Spleen (tissue), 7 donors: ENCODE results near the gene EEF1AKMT3.

ENCODE experiments used
- POLR2A ChIP-seq, 3 donors: fragments of 450-650 bp; IDR thresholded peaks; one replicate each; pipeline ENCODE4 v1.5.1; 2017; ENCODE audit warnings: antibody characterized with exemption in 3 of 3, mild to moderate bottlenecking in 1 of 3
- POLR2AphosphoS5 ChIP-seq, 3 donors: sonication (generic); formaldehyde crosslinking; IDR thresholded peaks; one replicate each; pipeline ENCODE4 v1.5.1; 2017; ENCODE audit warnings: antibody characterized with exemption in 3 of 3
- TF ChIP-seq, protein P1 (sequence below), 11 experiments: fragments of 200-600 bp in 7 of 11; fragments of 450-650 bp in 4 of 11; sonication (generic) in 4 of 11; IDR thresholded peaks in 8 of 11; conservative IDR thresholded peaks in 3 of 11; 1 replicate in 7 of 11; 2 replicates in 4 of 11; pipeline versions ENCODE4 v1.4.0 to v1.8.0; 2016 to 2021; ENCODE audit warnings: antibody characterized with exemption in 11 of 11, inconsistent platforms in 4 of 11, mild to moderate bottlenecking in 1 of 11
- donor health status: DM: no; HTN: no; CAD: no; lungs with moderate emphysema.
- donor health status: DM: no; HTN: no; CAD: no.
- donor health status: DM: no; HTN: no; CAD: no.

DNA sequence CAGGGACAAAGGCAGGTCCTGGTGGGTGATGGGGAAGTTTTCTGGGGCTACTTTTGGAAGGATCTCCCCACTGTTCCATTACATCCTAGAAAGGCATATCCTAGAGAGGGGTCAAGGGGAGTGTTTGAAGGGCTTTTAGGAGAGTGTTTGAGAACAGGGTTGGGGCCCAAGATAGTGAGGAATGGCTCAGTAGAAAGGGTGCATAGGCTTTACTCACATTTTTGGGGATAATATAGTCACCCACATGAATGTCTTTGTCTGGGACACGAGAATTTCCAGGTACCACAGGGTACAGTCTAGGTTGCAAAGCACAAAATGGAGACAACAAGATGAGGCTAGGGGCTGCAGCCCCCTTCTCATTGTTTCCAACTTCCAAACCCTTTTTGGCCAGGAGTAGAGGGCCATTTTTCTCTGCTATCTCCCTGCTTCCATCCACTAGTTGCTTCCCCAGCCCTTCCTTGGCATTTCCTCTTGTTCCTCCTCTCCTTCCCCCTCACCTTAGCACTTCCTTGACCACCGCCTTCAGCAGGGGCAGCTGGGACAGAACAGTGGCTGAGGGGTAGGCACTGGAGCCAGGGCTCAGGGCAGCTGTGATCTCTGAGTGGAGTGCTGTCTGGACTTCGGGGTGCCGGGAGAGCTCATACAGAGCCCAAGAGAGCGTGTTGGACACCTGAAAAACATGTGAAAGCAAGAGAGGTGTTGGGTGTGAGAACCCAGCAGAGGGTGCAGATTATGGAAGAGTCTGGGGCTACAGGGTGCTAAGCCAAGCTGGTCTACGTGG is 8.3 kb upstream of the EEF1AKMT3 start:
- TF ChIP-seq, protein P1, sequence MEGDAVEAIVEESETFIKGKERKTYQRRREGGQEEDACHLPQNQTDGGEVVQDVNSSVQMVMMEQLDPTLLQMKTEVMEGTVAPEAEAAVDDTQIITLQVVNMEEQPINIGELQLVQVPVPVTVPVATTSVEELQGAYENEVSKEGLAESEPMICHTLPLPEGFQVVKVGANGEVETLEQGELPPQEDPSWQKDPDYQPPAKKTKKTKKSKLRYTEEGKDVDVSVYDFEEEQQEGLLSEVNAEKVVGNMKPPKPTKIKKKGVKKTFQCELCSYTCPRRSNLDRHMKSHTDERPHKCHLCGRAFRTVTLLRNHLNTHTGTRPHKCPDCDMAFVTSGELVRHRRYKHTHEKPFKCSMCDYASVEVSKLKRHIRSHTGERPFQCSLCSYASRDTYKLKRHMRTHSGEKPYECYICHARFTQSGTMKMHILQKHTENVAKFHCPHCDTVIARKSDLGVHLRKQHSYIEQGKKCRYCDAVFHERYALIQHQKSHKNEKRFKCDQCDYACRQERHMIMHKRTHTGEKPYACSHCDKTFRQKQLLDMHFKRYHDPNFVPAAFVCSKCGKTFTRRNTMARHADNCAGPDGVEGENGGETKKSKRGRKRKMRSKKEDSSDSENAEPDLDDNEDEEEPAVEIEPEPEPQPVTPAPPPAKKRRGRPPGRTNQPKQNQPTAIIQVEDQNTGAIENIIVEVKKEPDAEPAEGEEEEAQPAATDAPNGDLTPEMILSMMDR (IDR thresholded peaks at IDR 0.05 in 8 of 11, conservative IDR thresholded peaks at IDR 0.05 in 3 of 11): no peak
- TF ChIP-seq POLR2AphosphoS5 (IDR thresholded peaks at IDR 0.05) (no peak), POLR2A (IDR thresholded peaks at IDR 0.05) (no peak)
